Activated T-helper 17 cell treated with anti-CD3 and anti-CD28 coated beads, Interleukin-2, amount 50 U/mL, for 72 hours (primary cell): ENCODE measurements around the gene RNF34. TPM values are rescaled to one million over a fixed set of nuclear protein-coding genes. Genes with fewer than 3 reads are reported as not detected.

Experiments
- ATAC-seq: fragments of 150-1000 bp; cut with Tn5 transposase; replicated peaks from 2 replicates; pipeline ENCODE4 v1.10.0; 2021; ENCODE audit warnings: mild to moderate bottlenecking, moderate library complexity
- H3K27ac Mint-ChIP-seq: one replicate; pipeline ENCODE4 v1.8.0; 2022; ENCODE audit warnings: mixed read lengths
- H3K27me3 Mint-ChIP-seq: one replicate; pipeline ENCODE4 v1.8.0; 2022; ENCODE audit warnings: mixed read lengths
- H3K36me3 Mint-ChIP-seq: one replicate; pipeline ENCODE4 v1.8.0; 2022; ENCODE audit warnings: low read depth, mild to moderate bottlenecking, mixed read lengths
- H3K4me1 Mint-ChIP-seq: one replicate; pipeline ENCODE4 v1.8.0; 2022; ENCODE audit warnings: mixed read lengths
- H3K4me3 Mint-ChIP-seq: one replicate; pipeline ENCODE4 v1.8.0; 2022; ENCODE audit warnings: mild to moderate bottlenecking, mixed read lengths
- H3K9me3 Mint-ChIP-seq: one replicate; pipeline ENCODE4 v1.8.0; 2022; ENCODE audit warnings: mixed read lengths
- total RNA-seq, 2 donors: library from RNA; stranded (reverse); gene quantifications; one replicate each; pipeline ENCODE4 v1.2.3, GENCODE V29; 2022

The RNF34 gene
- total RNA-seq, 2 donors from 2014 or later: 62.8 to 98.5 TPM

DNA sequence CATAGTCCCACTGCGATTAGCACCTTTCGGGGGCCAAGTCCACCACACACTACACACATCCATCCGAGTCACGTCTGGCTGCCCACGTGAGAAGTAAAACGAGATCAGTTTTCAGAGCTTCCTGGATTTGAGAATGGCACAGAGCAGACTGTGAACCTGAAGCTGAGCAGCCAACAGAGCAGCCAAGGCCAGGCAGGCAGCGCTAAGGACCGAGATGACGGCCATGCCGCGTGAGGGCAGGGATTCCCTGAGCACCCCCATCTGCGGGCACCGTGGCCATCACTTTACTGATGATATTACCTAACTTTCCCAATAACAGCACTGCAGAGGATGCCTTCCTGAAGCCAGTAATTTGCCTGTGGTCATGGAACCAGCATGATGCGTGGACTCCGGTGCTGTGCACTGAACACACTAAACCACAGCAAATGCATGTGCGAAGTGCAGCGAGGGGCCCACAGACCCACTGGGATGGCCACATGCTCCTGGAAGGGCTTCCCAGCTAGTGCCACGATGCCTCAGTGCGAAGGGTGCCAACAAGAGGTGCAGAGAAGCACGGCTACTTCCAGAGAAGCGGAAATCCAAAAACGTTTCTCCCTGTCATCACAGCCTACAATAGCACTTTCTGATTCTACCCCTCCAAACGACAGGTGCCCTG is 56.0 kb downstream of the RNF34 start:
- no peak for ATAC-seq
- Mint-ChIP-seq H3K27ac (no peak overlapping the region), H3K36me3 (peaks cover 28% of the 10 kb centered on the region), H3K27me3 (no peaks in the 10 kb centered on the region), H3K4me3 (no peak overlapping the region), H3K4me1 (peaks cover 29% of the 10 kb centered on the region), H3K9me3 (no peaks in the 10 kb centered on the region)

DNA sequence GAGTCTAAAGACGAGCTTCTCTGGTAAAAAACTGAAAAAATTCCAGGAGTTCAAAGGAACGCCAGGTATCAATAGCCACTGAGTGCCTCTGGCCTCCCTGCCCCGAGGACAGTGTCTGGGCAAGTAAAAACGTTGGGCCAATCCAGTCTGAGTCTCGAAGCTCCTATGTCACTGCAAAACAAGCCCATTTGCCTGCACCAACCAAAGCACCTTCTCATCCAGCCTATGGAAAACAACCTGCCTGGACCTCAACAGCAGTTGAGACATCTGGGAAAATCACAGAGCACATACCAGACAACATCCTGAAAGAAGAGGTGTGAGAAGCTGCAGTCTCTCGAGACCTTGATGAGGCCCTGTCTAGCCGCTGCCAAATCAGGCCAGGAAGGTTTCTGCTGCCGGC is 56.6 kb downstream of the RNF34 start:
- Mint-ChIP-seq H3K9me3 (no peaks in the 10 kb centered on the region), H3K27me3 (no peaks in the 10 kb centered on the region), H3K4me1 (peaks cover 36% of the 10 kb centered on the region), H3K36me3 (peaks cover 22% of the 10 kb centered on the region), H3K4me3 (no peak overlapping the region), H3K27ac (peak overlapping the region; percentile 16)
- ATAC-seq: no peak

DNA sequence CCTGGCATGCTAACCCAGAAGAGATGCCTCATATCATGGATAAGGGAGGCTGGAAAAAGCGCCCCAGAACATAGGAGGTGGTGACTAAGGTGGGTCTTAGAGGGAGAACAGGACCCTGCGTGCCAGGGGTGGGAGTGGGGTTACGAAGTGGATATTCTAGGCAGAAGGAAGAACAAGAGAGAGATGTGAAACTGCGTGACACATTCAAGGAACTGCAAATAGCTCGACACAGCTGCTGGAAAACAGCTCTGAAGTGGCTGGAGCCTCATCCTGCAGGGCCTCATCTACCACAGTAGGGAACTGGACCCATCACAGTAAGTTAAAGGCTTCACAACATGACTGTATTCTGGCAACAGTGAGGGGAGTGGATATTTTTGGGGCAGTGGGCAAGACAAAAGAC is 61.1 kb downstream of the RNF34 start:
- H3K36me3 Mint-ChIP-seq: peaks cover 26% of the 10 kb centered on the region
- peak overlapping the region; percentile 7 for H3K27ac Mint-ChIP-seq
- H3K4me3 Mint-ChIP-seq: no peak overlapping the region
- H3K27me3 Mint-ChIP-seq: no peaks in the 10 kb centered on the region
- peaks cover 40% of the 10 kb centered on the region for H3K4me1 Mint-ChIP-seq
- H3K9me3 Mint-ChIP-seq: no peaks in the 10 kb centered on the region
- peak; percentile 51 for ATAC-seq

DNA sequence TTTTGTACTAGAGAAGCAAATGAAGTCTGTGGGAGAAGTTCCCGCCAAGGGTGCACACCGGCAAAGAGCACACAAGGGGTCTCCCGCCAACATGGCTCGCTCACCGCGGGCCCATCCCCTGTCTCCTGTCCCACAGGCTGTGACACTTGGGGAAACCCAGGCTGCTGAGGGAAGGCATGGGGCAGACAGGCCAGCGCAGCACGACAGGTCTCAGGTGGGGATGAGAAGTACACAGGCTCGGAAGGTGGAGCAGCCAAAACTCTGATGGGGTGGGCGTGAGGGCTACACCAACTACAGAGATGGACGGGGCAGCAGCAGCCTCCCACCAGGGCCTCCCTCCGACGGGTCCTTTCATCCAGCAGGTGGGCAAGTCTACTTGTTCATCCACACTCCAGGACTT is 64.4 kb downstream of the RNF34 start:
- Mint-ChIP-seq H3K9me3 (no peaks in the 10 kb centered on the region), H3K36me3 (peaks cover 16% of the 10 kb centered on the region), H3K4me1 (peaks cover 35% of the 10 kb centered on the region), H3K27ac (no peak overlapping the region), H3K4me3 (no peak overlapping the region), H3K27me3 (no peaks in the 10 kb centered on the region)
- ATAC-seq: no peak

DNA sequence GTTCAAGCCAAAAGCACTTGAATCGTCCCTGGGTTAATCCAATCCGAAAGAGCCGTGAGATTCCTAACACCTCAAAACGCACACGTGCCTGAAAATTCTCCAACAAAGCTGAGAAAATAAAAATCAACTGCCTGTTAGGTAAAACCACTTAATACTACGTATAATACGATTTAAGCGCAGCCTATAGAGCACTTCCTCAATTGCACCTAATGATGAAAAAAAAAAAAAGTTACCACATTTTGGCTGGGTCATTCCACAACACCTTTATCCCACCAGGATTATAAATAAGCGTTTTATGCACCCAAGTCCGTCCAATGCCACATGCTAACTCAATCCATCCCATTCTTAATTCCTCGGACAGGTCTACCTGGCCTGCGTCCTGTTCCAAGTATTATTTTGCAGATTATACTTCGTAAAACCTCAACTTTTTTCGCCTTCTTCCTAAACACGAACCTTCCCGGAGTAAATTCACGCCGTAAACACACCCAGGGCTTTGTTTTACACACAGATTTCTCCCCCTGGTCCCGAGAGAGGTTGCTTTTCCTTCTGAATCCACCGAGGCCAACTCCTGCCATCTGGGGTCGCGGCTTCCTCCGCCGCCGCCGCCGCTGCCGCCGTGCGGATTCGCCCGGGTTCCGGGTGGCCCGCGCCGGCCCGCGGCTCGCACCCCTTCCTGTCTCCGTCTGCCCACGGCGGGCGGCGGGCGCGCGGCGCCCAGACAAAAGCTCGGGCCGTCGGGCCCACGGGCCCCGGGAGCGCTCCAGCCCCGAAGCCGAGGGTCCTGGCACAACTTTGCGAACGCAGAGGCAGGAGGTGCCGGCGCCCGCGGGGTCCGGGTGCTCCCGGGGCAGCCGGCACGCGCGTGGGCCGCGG is 66.2 kb downstream of the RNF34 start:
- Mint-ChIP-seq H3K4me3 (peak overlapping the region; percentile 93), H3K9me3 (no peaks in the 10 kb centered on the region), H3K4me1 (peaks cover 24% of the 10 kb centered on the region), H3K36me3 (peaks cover 16% of the 10 kb centered on the region), H3K27ac (peak overlapping the region; percentile 89), H3K27me3 (no peaks in the 10 kb centered on the region)
- ATAC-seq: peak; percentile 5

DNA sequence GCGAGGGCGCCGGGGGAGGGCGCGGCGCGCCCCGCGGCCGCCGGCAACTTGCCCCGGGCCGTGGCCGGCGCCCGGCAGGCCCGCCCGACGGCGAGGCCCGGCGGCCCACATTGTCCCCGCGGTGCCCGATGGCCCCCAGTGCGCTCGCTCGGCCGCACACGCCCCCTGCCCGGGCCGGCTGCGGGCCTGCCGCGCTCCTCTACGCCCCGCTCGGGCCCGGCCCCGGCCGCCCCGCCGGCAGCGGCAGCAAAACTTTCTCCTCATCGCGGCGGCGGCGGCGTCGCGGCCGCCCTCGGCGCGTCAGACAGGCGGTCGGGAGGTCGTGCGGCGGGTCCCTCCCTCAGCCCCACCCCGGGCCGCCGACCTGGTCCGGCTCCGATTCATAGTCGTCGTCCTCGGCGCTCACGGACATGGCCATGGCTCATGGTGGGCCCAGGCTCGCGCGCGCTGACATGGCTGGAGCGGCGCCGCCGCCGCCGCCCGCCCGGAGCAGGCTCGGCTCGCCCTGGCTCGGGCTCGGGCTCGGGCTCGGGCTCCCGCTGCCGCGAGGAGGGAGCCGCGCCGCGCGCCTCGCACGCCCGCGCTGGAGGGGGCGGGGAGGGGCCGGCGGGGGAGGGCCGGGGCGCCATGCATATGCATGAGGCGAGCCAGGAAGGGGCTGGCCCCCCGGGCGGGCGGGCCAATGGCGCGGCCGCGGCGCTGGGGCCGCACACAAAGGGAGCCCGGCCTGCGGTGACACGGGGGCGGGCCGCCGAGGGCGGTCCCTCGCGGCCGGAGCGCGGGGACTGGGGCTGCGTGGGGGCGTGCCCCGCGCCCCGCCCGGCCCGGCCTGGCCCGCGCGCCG is 67.1 kb downstream of the RNF34 start:
- H3K27ac Mint-ChIP-seq: no peak overlapping the region
- no peaks in the 10 kb centered on the region for H3K9me3 Mint-ChIP-seq
- no peaks in the 10 kb centered on the region for H3K27me3 Mint-ChIP-seq
- peaks cover 19% of the 10 kb centered on the region for H3K4me1 Mint-ChIP-seq
- peak; percentile 96 for ATAC-seq
- H3K4me3 Mint-ChIP-seq: no peak overlapping the region
- H3K36me3 Mint-ChIP-seq: peaks cover 16% of the 10 kb centered on the region

DNA sequence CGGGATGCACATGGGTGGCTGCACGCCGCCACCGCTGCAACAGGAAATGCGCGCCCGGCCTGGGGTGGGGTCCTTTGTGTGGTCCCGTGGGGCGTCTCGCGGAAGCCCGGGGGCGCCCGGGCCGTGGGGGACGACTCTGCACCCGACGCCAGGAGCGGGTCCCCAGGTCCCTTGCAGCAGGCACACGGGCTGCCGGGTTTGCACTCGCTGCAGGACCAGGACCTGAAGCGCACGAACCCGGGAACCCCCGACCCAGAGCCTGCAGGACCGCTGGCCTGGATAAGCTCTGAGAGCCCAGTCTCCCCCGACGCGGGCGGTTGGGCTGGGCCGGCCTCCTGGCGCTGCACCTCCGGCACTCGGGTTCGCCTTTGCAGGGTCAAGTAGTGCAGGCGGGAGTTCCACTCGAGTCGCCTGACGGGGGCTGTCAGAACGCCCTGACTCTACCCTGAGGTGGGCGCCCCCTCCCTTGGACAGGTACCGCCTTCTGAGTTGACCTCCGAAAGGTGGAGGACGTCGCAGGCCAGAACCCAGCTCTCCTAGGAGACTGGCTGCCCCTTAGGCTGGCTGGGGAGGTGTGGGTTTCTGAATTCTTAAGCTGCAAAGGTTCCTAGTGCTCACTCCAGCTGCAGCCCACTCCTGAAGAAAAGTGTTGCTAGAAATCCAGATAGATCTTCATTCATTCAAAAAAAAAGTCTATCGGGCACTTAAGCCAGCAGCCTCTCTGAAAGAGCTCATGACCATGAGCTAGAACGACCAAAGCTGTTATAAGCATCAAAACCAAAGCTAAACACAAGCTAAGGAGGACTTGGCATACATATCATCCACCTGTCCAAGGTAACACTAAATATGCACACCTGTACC is 68.0 kb downstream of the RNF34 start:
- Mint-ChIP-seq H3K4me1 (peaks cover 18% of the 10 kb centered on the region), H3K27me3 (no peaks in the 10 kb centered on the region), H3K36me3 (peaks cover 16% of the 10 kb centered on the region), H3K4me3 (peak overlapping the region; percentile 26), H3K9me3 (no peaks in the 10 kb centered on the region), H3K27ac (no peak overlapping the region)
- peak; percentile 7 for ATAC-seq

DNA sequence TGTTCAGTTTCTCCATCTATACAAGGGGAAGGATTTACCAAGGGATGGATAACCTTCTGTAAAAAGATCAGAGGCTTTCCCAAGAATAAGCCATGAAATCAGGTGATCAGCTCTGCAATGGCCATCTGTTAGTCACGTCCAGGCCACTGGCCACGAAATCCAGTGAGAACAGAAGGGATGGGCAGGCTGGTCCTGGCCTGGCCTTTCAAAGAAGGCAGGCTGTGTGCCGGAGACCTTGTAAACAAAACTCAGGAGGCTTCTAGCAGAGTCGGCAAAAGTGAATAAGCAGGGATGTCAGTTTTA is 68.5 kb downstream of the RNF34 start:
- Mint-ChIP-seq H3K27me3 (no peaks in the 10 kb centered on the region), H3K4me3 (peak overlapping the region; percentile 26), H3K9me3 (no peaks in the 10 kb centered on the region), H3K27ac (no peak overlapping the region), H3K4me1 (peaks cover 18% of the 10 kb centered on the region), H3K36me3 (peaks cover 16% of the 10 kb centered on the region)
- ATAC-seq: no peak

DNA sequence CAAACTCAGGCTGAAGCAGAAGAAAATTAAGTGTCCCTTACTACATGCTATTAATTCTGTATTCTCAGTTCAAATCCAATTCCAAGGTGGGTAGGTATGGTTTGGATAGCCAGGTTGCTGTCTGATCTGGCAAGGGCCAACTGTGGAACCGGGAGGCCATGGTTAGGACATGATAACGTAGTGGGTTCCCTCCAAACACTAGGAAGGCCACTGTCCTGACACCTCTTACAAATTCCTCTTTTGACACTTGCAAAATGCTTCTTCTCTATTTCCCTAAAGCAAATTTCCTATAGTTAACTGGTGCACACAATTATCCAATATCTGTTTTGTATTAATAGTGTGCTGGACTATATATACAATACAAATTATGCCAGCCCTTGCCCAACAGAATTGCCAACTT is 70.8 kb downstream of the RNF34 start:
- Mint-ChIP-seq H3K4me3 (no peak overlapping the region), H3K4me1 (peaks cover 12% of the 10 kb centered on the region), H3K27ac (no peak overlapping the region), H3K36me3 (peaks cover 6% of the 10 kb centered on the region), H3K27me3 (no peaks in the 10 kb centered on the region), H3K9me3 (no peaks in the 10 kb centered on the region)
- no peak for ATAC-seq

DNA sequence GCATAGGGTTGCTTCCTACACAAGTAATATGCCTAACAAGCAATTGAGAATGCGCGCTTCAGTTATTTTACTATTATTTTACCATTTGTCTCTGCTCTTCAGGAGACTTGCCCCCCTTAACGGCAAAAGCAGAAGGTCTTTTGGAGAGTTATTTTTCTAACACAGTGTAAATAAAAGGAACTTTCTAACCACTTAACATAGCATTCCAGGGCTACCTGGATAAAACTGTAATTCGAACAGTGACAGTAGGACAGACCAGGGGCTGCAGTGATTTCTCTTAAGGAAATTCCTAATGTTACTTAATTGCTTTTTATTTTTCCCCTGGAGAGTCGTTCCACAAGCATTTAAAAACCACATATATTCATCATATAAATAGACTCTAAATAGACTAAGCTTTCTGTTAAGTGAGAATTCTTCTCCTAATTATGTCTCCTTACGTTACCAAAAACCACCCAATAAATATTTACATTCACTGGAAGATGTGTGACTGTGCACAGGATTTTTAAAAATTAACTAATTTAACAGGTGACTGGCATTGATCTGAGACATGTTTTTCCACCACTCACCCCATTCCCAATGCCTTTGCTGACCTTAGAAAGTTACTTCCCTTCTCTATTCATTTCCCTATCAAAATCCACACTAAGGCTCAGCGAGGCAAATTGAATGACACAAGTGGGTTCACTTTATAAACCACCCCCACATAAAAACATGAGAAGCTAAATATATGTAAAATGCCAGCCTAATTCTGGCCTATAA is 72.4 kb downstream of the RNF34 start:
- peaks cover 6% of the 10 kb centered on the region for H3K4me1 Mint-ChIP-seq
- ATAC-seq: no peak
- no peaks in the 10 kb centered on the region for H3K36me3 Mint-ChIP-seq
- no peak overlapping the region for H3K27ac Mint-ChIP-seq
- H3K9me3 Mint-ChIP-seq: no peaks in the 10 kb centered on the region
- no peak overlapping the region for H3K4me3 Mint-ChIP-seq
- no peaks in the 10 kb centered on the region for H3K27me3 Mint-ChIP-seq

Other genes with a start within 250 kb of the RNF34 start
- 10 to 100 TPM; 31.6 to 45.3 TPM for gene P2RX4, start 190.0 kb upstream of the RNF34 start, total RNA-seq
- 10 to 100 TPM; 16.9 to 30.1 TPM for gene CAMKK2, start 103.4 kb upstream of the RNF34 start, total RNA-seq
- gene ANAPC5, start 47.7 kb upstream of the RNF34 start, total RNA-seq: 100 to 1,000 TPM in 1 of 2 donors, 10 to 100 TPM in 1; 62.5 to 114 TPM
- 10 to 100 TPM; 64.2 to 76.4 TPM for gene KDM2B, start 180.9 kb downstream of the RNF34 start, total RNA-seq
- 10 to 100 TPM; 24.0 to 31.3 TPM for gene ORAI1, start 226.4 kb downstream of the RNF34 start, total RNA-seq